GM12878 (cell line): ENCODE data around the gene COL13A1. TPM values are rescaled to one million over a fixed set of nuclear protein-coding genes. Genes with fewer than 3 reads are reported as not detected.
A peak's percentile ranks its signal among the peaks of the same experiment; 100 is the strongest.

ENCODE experiments used
- ATAC-seq: fragments of 200-7000 bp; cut with Tn5 transposase; 3 replicates; pipeline ENCODE4 v1.9.1; 2020; ENCODE audit warnings: mild to moderate bottlenecking, moderate library complexity
- BruUV-seq: library from RNA; stranded (reverse); fragments of 400-500 nt; replicated peaks from 2 replicates; lab custom pipeline; 2021; lab: Mats Ljungman, UMichigan
- CTCF ChIA-PET: fragments of 300-600 bp; sonication (Branson Sonifier 250); formaldehyde crosslinking; extraction: SDS; loops from one replicate; lab custom pipeline; 2021; ENCODE audit warnings: inconsistent platforms; lab: Yijun Ruan, JAX
- POLR2A ChIA-PET: fragments of 350-600 bp; formaldehyde crosslinking; extraction: SDS; loops from one replicate; lab custom pipeline; 2021; ENCODE audit warnings: inconsistent platforms; lab: Charles Lee
- RAD21 ChIA-PET: fragments of 300-600 bp; sonication (Branson Sonifier 250); formaldehyde crosslinking; loops from one replicate; lab custom pipeline; 2023; ENCODE audit warnings: antibody characterized with exemption; ENCODE audit not compliant: unreplicated experiment; lab: Charles Lee
- SMC1A ChIA-PET: fragments of 300-600 bp; sonication (Branson Sonifier 250); formaldehyde crosslinking; loops from one replicate; lab custom pipeline; 2023; ENCODE audit not compliant: unreplicated experiment, uncharacterized antibody; lab: Charles Lee
- DNase-seq: peaks from one replicate; pipeline ENCODE4 v3.0.0-alpha.2; 2011; ENCODE audit warnings: low read depth, low spot score
- FAIRE-seq: peaks from 3 replicates; lab custom pipeline; 2011; peaks lifted over from hg19 to GRCh38; lab: Jason Lieb, UNC
- H2AFZ ChIP-seq: 2 replicates; pipeline ENCODE4 v1.6.0; 2011; ENCODE audit warnings: low read depth, low read length, control low read depth; ENCODE audit not compliant: control insufficient read depth
- H3K27ac ChIP-seq: 2 replicates; pipeline ENCODE4 v1.5.1; 2011; ENCODE audit warnings: control low read depth; ENCODE audit not compliant: control insufficient read depth, insufficient read depth
- H3K27me3 ChIP-seq, 2 experiments: replicated peaks in 1 of 2; 2 replicates each; pipeline versions ENCODE4 v1.6.0 to v1.6.1; 2011; ENCODE audit warnings: low read length in 1 of 2; ENCODE audit not compliant: control insufficient read depth in 2 of 2, insufficient read depth in 2 of 2
- H3K36me3 ChIP-seq, 2 experiments: 2 replicates each; pipeline ENCODE4 v1.5.1; 2011; ENCODE audit warnings: low read length in 1 of 2; ENCODE audit not compliant: control insufficient read depth in 2 of 2, insufficient read depth in 2 of 2
- H3K4me1 ChIP-seq: 2 replicates; pipeline ENCODE4 v1.6.1; 2011; ENCODE audit warnings: mild to moderate bottlenecking, low read length, moderate library complexity, mixed read lengths; ENCODE audit not compliant: control insufficient read depth, insufficient read depth
- H3K4me2 ChIP-seq: 2 replicates; pipeline ENCODE4 v1.6.0; 2011; ENCODE audit warnings: control low read depth; ENCODE audit not compliant: control insufficient read depth, insufficient read depth
- H3K4me3 ChIP-seq: fragments of 200-600 bp; sonication (generic); 2 replicates; pipeline ENCODE4 v1.5.1; 2016
- H3K79me2 ChIP-seq: 2 replicates; pipeline ENCODE4 v1.6.0; 2011; ENCODE audit warnings: low read length; ENCODE audit not compliant: control insufficient read depth, insufficient read depth
- H3K9ac ChIP-seq: 2 replicates; pipeline ENCODE4 v1.8.0; 2011; ENCODE audit warnings: low read length, control low read depth, mixed read lengths; ENCODE audit not compliant: control insufficient read depth, insufficient read depth
- H3K9me3 ChIP-seq: replicated peaks from 3 replicates; pipeline ENCODE4 v1.5.1; 2011; ENCODE audit warnings: mild to moderate bottlenecking, low read length; ENCODE audit not compliant: control insufficient read depth, insufficient read depth
- H4K20me1 ChIP-seq: 2 replicates; pipeline ENCODE4 v1.6.0; 2011; ENCODE audit not compliant: control insufficient read depth, insufficient read depth
- CBFB ChIP-seq: IDR thresholded peaks from 2 replicates; pipeline ENCODE4 v1.6.1; 2016; ENCODE audit warnings: antibody characterized with exemption, low read depth
- CTCF ChIP-seq, 3 experiments: IDR thresholded peaks in 2 of 3; conservative IDR thresholded peaks in 1 of 3; 2 replicates each; pipeline ENCODE4 v1.5.1; 2011; ENCODE audit warnings: low read depth in 3 of 3, low read length in 3 of 3, mild to moderate bottlenecking in 3 of 3, control low read depth in 2 of 3, moderate library complexity in 2 of 3, inconsistent platforms in 1 of 3, mixed read lengths in 1 of 3; ENCODE audit not compliant: control insufficient read depth in 2 of 3, insufficient read depth in 1 of 3; ENCODE audit errors: extremely low read depth in 1 of 3
- ESRRA ChIP-seq: IDR thresholded peaks from 2 replicates; pipeline ENCODE4 v1.6.1; 2012; ENCODE audit warnings: mild to moderate bottlenecking, low read length, improper control_type of control experiment
- ETV6 ChIP-seq, 2 experiments: fragments of 450-650 bp in 1 of 2; IDR thresholded peaks in 1 of 2; conservative IDR thresholded peaks in 1 of 2; 2 replicates each; pipeline ENCODE4 v1.6.1; 2014; ENCODE audit warnings: antibody characterized with exemption in 1 of 2, borderline replicate concordance in 1 of 2, low read depth in 1 of 2, mild to moderate bottlenecking in 1 of 2, moderate library complexity in 1 of 2
- MTA3 ChIP-seq: IDR thresholded peaks from 2 replicates; pipeline ENCODE4 v1.6.1; 2012; ENCODE audit warnings: low read length, inconsistent platforms, borderline replicate concordance
- NFIC ChIP-seq: IDR thresholded peaks from 2 replicates; pipeline ENCODE4 v1.6.1; 2012; ENCODE audit warnings: low read depth, mild to moderate bottlenecking, inconsistent platforms, low read length, moderate library complexity
- POLR2A ChIP-seq: IDR thresholded peaks from 2 replicates; pipeline ENCODE4 v1.6.1; 2011; ENCODE audit warnings: low read depth, mild to moderate bottlenecking, low read length
- RAD21 ChIP-seq: IDR thresholded peaks from 2 replicates; pipeline ENCODE4 v1.6.1; 2011; ENCODE audit warnings: mild to moderate bottlenecking, low read depth, low read length, moderate library complexity; ENCODE audit not compliant: insufficient read depth
- SIN3A ChIP-seq: IDR thresholded peaks from 2 replicates; pipeline ENCODE4 v1.6.1; 2012; ENCODE audit warnings: low read depth, low read length, improper control_type of control experiment
- SUPT20H ChIP-seq: IDR thresholded peaks from 2 replicates; pipeline ENCODE4 v1.6.1; 2011; ENCODE audit warnings: low read depth, mild to moderate bottlenecking, low read length, moderate library complexity, borderline replicate concordance; ENCODE audit not compliant: control insufficient read depth
- TCF7 ChIP-seq: IDR thresholded peaks from 2 replicates; pipeline ENCODE4 v1.6.1; 2014; ENCODE audit warnings: antibody characterized with exemption, borderline replicate concordance
- ZBTB11 ChIP-seq: fragments of 450-650 bp; formaldehyde crosslinking; IDR thresholded peaks from 2 replicates; pipeline ENCODE4 v1.5.0; 2022; ENCODE audit warnings: mild to moderate bottlenecking, missing genetic modification characterization
- WGBS: methylation state at CpG from one replicate; pipeline ENCODE4 v1.1.6; 2016; ENCODE audit warnings: low lambda C conversion rate; ENCODE audit not compliant: insufficient replicate concordance, insufficient coverage; ENCODE audit errors: missing lambda C conversion rate; 5-methylcytosine and 5-hydroxymethylcytosine counted together
- in situ Hi-C: fragments of 300-500 bp; cut with MboI; formaldehyde crosslinking; loops from 9 replicates; pipeline ENCODE4 v1.14.3; 2018; ENCODE audit warnings: mixed read lengths
- intact Hi-C: fragments of 100-400 bp; cut with micrococcal nuclease; formaldehyde crosslinking; loops from one replicate; pipeline ENCODE4 v1.14.2; 2022; ENCODE audit not compliant: unreplicated experiment
- polyA plus RNA-seq, 11 experiments: library from polyadenylated mRNA; depleted of rRNA in 4 of 11; unstranded in 6 of 11; stranded (reverse) in 5 of 11; fragments of >200 nt; fragmentation: Nextera tagmentation in 4 of 11; fragmentation: Illumina TruSeq in 1 of 11; extraction: Ambion mirVana in 4 of 11; extraction: Trizol in 1 of 11; gene quantifications; 1 replicate in 1 of 11; 2 replicates in 10 of 11; pipeline versions ENCODE4 v1.2.1 to v1.2.3, GENCODE V29; 2011 to 2016; ENCODE audit warnings: inconsistent platforms in 2 of 11, missing spikeins in 2 of 11, low read depth in 1 of 11
- total RNA-seq, 4 experiments: library from RNA; depleted of rRNA in 3 of 4; stranded (reverse); fragments of >200 nt in 3 of 4; fragmentation: Illumina TruSeq in 1 of 4; extraction: Trizol in 1 of 4; gene quantifications; 2 replicates each; pipeline versions ENCODE4 v1.2.1 to v1.2.3, GENCODE V29; 2013 to 2021

Gene COL13A1
- total and polyA plus RNA-seq, 10 of the 15 experiments (the other 5 are each of a cell fraction or from before 2014, with no cell fraction given): 0.03 to 0.15 (median 0.05) TPM; not detected in 7

GRCh38 chr10:69883310-69884023 lies 81.8 kb downstream of the COL13A1 start:
- no peaks in the 10 kb centered on the region for H3K79me2 ChIP-seq
- H3K27me3 ChIP-seq: peaks cover 0 to 2% of the 10 kb centered on the region in 2 experiments; a peak in 3 of 4 replicates
- H3K36me3 ChIP-seq: no peaks in the 10 kb centered on the region
- no peak overlapping the region for H3K4me3 ChIP-seq
- H4K20me1 ChIP-seq: no peaks in the 10 kb centered on the region
- H3K4me1 ChIP-seq: no peaks in the 10 kb centered on the region
- FAIRE-seq: no peak
- H3K27ac ChIP-seq: no peak overlapping the region
- in situ Hi-C loops: no loop called here
- POLR2A ChIA-PET: no interaction called here
- DNase-seq: no peak
- H3K9me3 ChIP-seq: no peaks in the 10 kb centered on the region
- TF ChIP-seq TCF7: no peak
- TF ChIP-seq ESRRA: no peak
- no peak for TF ChIP-seq NFIC
- no peak for TF ChIP-seq ETV6 (conservative IDR thresholded peaks at IDR 0.05 in 1 of 2, IDR thresholded peaks at IDR 0.05 in 1 of 2; ENCODE audit: borderline replicate concordance in 1 of 2, low read depth in 1 of 2)
- TF ChIP-seq SUPT20H: no peak
- TF ChIP-seq RAD21: peak; percentile 25; the same call in 1 of the 2 replicates
- no peak for TF ChIP-seq ZBTB11 (CRISPR knock-in tag)
- TF ChIP-seq POLR2A: no peak
- no peak for TF ChIP-seq SIN3A
- TF ChIP-seq CTCF (IDR thresholded peaks at IDR 0.05 in 2 of 3, conservative IDR thresholded peaks at IDR 0.05 in 1 of 3; ENCODE audit: control insufficient read depth in 2 of 3, extremely low read depth in 1 of 3, insufficient read depth in 1 of 3, low read depth in 3 of 3, low read length in 3 of 3): peak in 2 of 3 experiments; percentile 10 to 26; a peak in 3 of 6 replicates
- TF ChIP-seq MTA3: no peak
- TF ChIP-seq CBFB: no peak
- no peak overlapping the region for H3K9ac ChIP-seq
- CTCF ChIA-PET: interaction anchor here (0.9 to 2.0 kb wide), 4 partner anchors 32 to 475 kb away, joined by 3 to 10 read pairs (median 4); no protein-coding TSS in a partner anchor
- WGBS: 3% methylated on average over 5 of the region's 5 CpGs
- H2AFZ ChIP-seq: no peak overlapping the region
- no TSS peak for BruUV-seq
- SMC1A ChIA-PET: interaction anchor here (1.1 kb wide), 1 partner anchor 74 kb away, joined by 3 read pairs; no protein-coding TSS in a partner anchor
- RAD21 ChIA-PET: interaction anchor here (1.3 to 3.0 kb wide), 2 partner anchors 31 to 75 kb away, joined by 5 to 12 read pairs; no protein-coding TSS in a partner anchor
- ATAC-seq: peak; percentile 44; the same call in 2 of the 3 replicates
- intact Hi-C loops: no loop called here
- no peak overlapping the region for H3K4me2 ChIP-seq
